Smooth muscle cell of the brain vasculature (primary cell): Measurements from ENCODE around the gene COLGALT1.

Experiments used
- DNase-seq: peaks from one replicate; pipeline ENCODE4 v3.0.0-alpha.2; 2012; ENCODE audit warnings: low read depth, low spot score

Gene COLGALT1

GRCh38 chr19:17620696-17621095, 65.2 kb downstream of the COLGALT1 start:
- no peak for DNase-seq

- DNase-seq: no peak
Observed at GRCh38 chr19:17623224-17623935, 67.9 kb downstream of the COLGALT1 start.

GRCh38 chr19:17624314-17624991, 69.0 kb downstream of the COLGALT1 start:
- DNase-seq: no peak

GRCh38 chr19:17625043-17625442, 69.6 kb downstream of the COLGALT1 start:
- no peak for DNase-seq

GRCh38 chr19:17625980-17626379, 70.5 kb downstream of the COLGALT1 start:
- DNase-seq: no peak

GRCh38 chr19:17626456-17627015, 71.1 kb downstream of the COLGALT1 start:
- DNase-seq: no peak

- no peak for DNase-seq
Observed at GRCh38 chr19:17627161-17627560, 71.7 kb downstream of the COLGALT1 start.

- DNase-seq: no peak
Observed at GRCh38 chr19:17627921-17628320, 72.5 kb downstream of the COLGALT1 start.

GRCh38 chr19:17629760-17630159, 74.3 kb downstream of the COLGALT1 start:
- no peak for DNase-seq

- no peak for DNase-seq
Observed at GRCh38 chr19:17632577-17632976, 77.1 kb downstream of the COLGALT1 start.
